Measurements from ENCODE around the gene WSB2. TPM values are rescaled to one million over a fixed set of nuclear protein-coding genes. Genes with fewer than 3 reads are reported as not detected.

WSB2 gene
- total and polyA plus RNA-seq, 10 of the 15 experiments (the other 5 are each of a cell fraction or from before 2014, with no cell fraction given): 18.3 to 82.6 (median 43.7) TPM

- ChIA-PET CTCF (interaction anchor here (1.5 to 6.1 kb wide), 2 partner anchors 18 to 178 kb away, joined by 3 to 72 read pairs; no protein-coding TSS in a partner anchor), SMC1A (ENCODE audit: uncharacterized antibody, unreplicated experiment) (interaction anchor here (0.8 to 1.2 kb wide), 2 partner anchors 9 to 178 kb away, joined by 3 read pairs; no protein-coding TSS in a partner anchor), RAD21 (ENCODE audit: unreplicated experiment) (no interaction called here), POLR2A (no interaction called here)
- no TSS peak for BruUV-seq (replicated peaks)
- Histone ChIP-seq H3K4me3 (no peak overlapping the region), H2AFZ (ENCODE audit: control insufficient read depth, low read depth, low read length) (no peak overlapping the region), H3K4me1 (ENCODE audit: control insufficient read depth, insufficient read depth, low read length) (no peaks in the 10 kb centered on the region), H3K27ac (ENCODE audit: control insufficient read depth, insufficient read depth) (no peak overlapping the region), H3K9ac (ENCODE audit: control insufficient read depth, insufficient read depth, low read length) (no peak overlapping the region), H3K27me3 (replicated peaks in 1 of 2; ENCODE audit: control insufficient read depth in 2 of 2, insufficient read depth in 2 of 2, low read length in 1 of 2) (no peaks in the 10 kb centered on the region), H3K36me3 (ENCODE audit: control insufficient read depth in 2 of 2, insufficient read depth in 2 of 2, low read length in 1 of 2) (peaks cover 0 to 15% of the 10 kb centered on the region in 2 experiments; a peak in 2 of 4 replicates), H3K9me3 (replicated peaks; ENCODE audit: control insufficient read depth, insufficient read depth, low read length) (no peaks in the 10 kb centered on the region; the same call in 2 of the 3 replicates), H3K4me2 (ENCODE audit: control insufficient read depth, insufficient read depth) (no peak overlapping the region), H3K79me2 (ENCODE audit: control insufficient read depth, insufficient read depth, low read length) (peaks cover 2% of the 10 kb centered on the region), H4K20me1 (ENCODE audit: control insufficient read depth, insufficient read depth) (no peaks in the 10 kb centered on the region)
- intact Hi-C loops (cut with micrococcal nuclease; ENCODE audit: unreplicated experiment) (no loop called here), in situ Hi-C loops (cut with MboI) (no loop called here)
- DNase-seq (ENCODE audit: low read depth, low spot score): no peak
- no peak for ATAC-seq
- WGBS (ENCODE audit: insufficient coverage, insufficient replicate concordance, low lambda C conversion rate, missing lambda C conversion rate): 89% methylated on average over 14 of the region's 14 CpGs
- no peak for FAIRE-seq
- TF ChIP-seq ZNF592 (IDR thresholded peaks at IDR 0.05) (no peak), E4F1 (IDR thresholded peaks at IDR 0.05; ENCODE audit: borderline replicate concordance, partially characterized antibody) (no peak), SREBF2 (IDR thresholded peaks at IDR 0.05; ENCODE audit: low read length) (no peak), CBX5 (IDR thresholded peaks at IDR 0.05; ENCODE audit: low read depth) (no peak), ATF3 (IDR thresholded peaks at IDR 0.05; ENCODE audit: borderline replicate concordance, extremely low read depth, low read depth, low read length) (no peak), BRCA1 (IDR thresholded peaks at IDR 0.05; ENCODE audit: low read depth, low read length) (no peak), MTA3 (IDR thresholded peaks at IDR 0.05; ENCODE audit: borderline replicate concordance, low read length) (no peak), CHD4 (IDR thresholded peaks at IDR 0.05) (no peak), SMARCA5 (IDR thresholded peaks at IDR 0.05) (no peak), BACH1 (IDR thresholded peaks at IDR 0.05; ENCODE audit: borderline replicate concordance) (no peak), ZBTB4 (CRISPR knock-in tag; IDR thresholded peaks at IDR 0.05) (no peak), STAT1 (conservative IDR thresholded peaks at IDR 0.05) (no peak)
Measured at GRCh38 chr12:118052324-118053070, 8.5 kb downstream of the WSB2 start.
